ENCODE measurements around the gene ATL2.

DNA sequence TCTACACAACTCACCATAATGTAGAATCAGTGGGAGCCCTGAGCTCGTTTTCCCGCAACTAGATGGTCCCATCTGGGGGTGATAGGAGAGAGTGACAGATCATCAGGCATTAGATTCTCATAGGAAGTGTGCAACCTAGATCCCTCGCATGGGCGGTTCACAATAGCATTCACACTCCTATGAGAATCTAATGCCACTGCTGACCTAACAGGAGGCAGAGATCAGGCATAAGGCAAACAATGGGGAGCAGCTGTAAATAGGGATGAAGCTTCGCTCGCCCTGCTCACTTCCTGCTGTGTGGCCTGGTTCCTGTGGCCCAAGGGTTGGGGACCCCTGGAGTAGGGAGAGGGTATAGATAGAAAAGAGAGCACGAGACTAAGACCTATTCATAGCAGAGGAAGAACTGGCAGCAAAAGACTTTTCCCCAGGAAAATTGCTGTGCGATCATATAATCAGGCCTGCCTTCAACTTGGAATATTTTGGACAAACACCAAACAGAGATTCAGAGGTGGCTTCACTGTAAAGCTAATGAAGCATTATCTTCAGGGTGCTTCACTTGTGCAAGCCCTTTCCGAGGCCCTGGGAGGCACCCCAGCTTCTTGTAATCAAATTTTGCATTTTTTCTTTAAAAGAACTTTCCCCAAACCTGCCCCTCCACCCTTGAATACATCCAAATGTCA is 29.0 kb upstream of the ATL2 start:
- no peak for TF ChIP-seq MEIS1 (CRISPR knock-in tag; IDR thresholded peaks at IDR 0.05; ENCODE audit: borderline replicate concordance)
- TF ChIP-seq, protein P1, sequence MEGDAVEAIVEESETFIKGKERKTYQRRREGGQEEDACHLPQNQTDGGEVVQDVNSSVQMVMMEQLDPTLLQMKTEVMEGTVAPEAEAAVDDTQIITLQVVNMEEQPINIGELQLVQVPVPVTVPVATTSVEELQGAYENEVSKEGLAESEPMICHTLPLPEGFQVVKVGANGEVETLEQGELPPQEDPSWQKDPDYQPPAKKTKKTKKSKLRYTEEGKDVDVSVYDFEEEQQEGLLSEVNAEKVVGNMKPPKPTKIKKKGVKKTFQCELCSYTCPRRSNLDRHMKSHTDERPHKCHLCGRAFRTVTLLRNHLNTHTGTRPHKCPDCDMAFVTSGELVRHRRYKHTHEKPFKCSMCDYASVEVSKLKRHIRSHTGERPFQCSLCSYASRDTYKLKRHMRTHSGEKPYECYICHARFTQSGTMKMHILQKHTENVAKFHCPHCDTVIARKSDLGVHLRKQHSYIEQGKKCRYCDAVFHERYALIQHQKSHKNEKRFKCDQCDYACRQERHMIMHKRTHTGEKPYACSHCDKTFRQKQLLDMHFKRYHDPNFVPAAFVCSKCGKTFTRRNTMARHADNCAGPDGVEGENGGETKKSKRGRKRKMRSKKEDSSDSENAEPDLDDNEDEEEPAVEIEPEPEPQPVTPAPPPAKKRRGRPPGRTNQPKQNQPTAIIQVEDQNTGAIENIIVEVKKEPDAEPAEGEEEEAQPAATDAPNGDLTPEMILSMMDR (tag by site-specific recombination; IDR thresholded peaks at IDR 0.05): no peak
- TF ChIP-seq ZNF184 (tag by site-specific recombination; IDR thresholded peaks at IDR 0.05): no peak
- TF ChIP-seq ZNF214 (tag by site-specific recombination; IDR thresholded peaks at IDR 0.05; ENCODE audit: borderline replicate concordance): no peak
- TF ChIP-seq, protein P2, sequence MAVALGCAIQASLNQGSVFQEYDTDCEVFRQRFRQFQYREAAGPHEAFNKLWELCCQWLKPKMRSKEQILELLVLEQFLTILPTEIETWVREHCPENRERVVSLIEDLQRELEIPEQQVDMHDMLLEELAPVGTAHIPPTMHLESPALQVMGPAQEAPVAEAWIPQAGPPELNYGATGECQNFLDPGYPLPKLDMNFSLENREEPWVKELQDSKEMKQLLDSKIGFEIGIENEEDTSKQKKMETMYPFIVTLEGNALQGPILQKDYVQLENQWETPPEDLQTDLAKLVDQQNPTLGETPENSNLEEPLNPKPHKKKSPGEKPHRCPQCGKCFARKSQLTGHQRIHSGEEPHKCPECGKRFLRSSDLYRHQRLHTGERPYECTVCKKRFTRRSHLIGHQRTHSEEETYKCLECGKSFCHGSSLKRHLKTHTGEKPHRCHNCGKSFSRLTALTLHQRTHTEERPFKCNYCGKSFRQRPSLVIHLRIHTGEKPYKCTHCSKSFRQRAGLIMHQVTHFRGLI (tag by site-specific recombination; IDR thresholded peaks at IDR 0.05): no peak
- TF ChIP-seq ZNF398 (tag by site-specific recombination; IDR thresholded peaks at IDR 0.05): no peak
- TF ChIP-seq, protein P3, sequence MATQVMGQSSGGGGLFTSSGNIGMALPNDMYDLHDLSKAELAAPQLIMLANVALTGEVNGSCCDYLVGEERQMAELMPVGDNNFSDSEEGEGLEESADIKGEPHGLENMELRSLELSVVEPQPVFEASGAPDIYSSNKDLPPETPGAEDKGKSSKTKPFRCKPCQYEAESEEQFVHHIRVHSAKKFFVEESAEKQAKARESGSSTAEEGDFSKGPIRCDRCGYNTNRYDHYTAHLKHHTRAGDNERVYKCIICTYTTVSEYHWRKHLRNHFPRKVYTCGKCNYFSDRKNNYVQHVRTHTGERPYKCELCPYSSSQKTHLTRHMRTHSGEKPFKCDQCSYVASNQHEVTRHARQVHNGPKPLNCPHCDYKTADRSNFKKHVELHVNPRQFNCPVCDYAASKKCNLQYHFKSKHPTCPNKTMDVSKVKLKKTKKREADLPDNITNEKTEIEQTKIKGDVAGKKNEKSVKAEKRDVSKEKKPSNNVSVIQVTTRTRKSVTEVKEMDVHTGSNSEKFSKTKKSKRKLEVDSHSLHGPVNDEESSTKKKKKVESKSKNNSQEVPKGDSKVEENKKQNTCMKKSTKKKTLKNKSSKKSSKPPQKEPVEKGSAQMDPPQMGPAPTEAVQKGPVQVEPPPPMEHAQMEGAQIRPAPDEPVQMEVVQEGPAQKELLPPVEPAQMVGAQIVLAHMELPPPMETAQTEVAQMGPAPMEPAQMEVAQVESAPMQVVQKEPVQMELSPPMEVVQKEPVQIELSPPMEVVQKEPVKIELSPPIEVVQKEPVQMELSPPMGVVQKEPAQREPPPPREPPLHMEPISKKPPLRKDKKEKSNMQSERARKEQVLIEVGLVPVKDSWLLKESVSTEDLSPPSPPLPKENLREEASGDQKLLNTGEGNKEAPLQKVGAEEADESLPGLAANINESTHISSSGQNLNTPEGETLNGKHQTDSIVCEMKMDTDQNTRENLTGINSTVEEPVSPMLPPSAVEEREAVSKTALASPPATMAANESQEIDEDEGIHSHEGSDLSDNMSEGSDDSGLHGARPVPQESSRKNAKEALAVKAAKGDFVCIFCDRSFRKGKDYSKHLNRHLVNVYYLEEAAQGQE (tag by site-specific recombination; IDR thresholded peaks at IDR 0.05): no peak
- no peak for TF ChIP-seq ZNF518A (tag by site-specific recombination; conservative IDR thresholded peaks at IDR 0.05; ENCODE audit: low read depth)
- TF ChIP-seq ZNF549 (tag by site-specific recombination; IDR thresholded peaks at IDR 0.05): no peak

All from HEK293 (cell line).